Stomach (tissue), 9 donors: ENCODE measurements around the gene RELB. TPM values are rescaled to one million over a fixed set of nuclear protein-coding genes. Genes with fewer than 3 reads are reported as not detected.

Source experiments
- DNase-seq, 2 donors: peaks; one replicate each; pipeline versions ENCODE4 v3.0.0 to v3.0.0-alpha.2; 2013 to 2019
- H3K27ac ChIP-seq, 5 donors: fragments of 200-600 bp in 4 of 5; sonication (generic) in 4 of 5; one replicate each; pipeline ENCODE4 v1.5.1; 2013 to 2019; ENCODE audit warnings: mild to moderate bottlenecking in 1 of 5, moderate library complexity in 1 of 5
- H3K27me3 ChIP-seq, 3 donors: fragments of 200-600 bp; sonication (generic); one replicate each; pipeline ENCODE4 v1.5.1; 2017 to 2019; ENCODE audit warnings: mixed run types in 1 of 3
- H3K36me3 ChIP-seq, 4 donors: fragments of 200-600 bp; sonication (generic); 1 replicate in 3 of 4; 2 replicates in 1 of 4; pipeline ENCODE4 v1.5.1; 2016 to 2019
- H3K4me1 ChIP-seq, 4 donors: fragments of 200-600 bp; sonication (generic); one replicate each; pipeline ENCODE4 v1.5.1; 2016 to 2019
- H3K4me3 ChIP-seq, 4 donors: fragments of 200-600 bp; sonication (generic) in 3 of 4; one replicate each; pipeline ENCODE4 v1.5.1; 2016 to 2019; ENCODE audit warnings: mild to moderate bottlenecking in 1 of 4
- H3K9me3 ChIP-seq, 4 donors: fragments of 200-600 bp; sonication (generic); one replicate each; pipeline ENCODE4 v1.5.1; 2016 to 2019
- CTCF ChIP-seq, 7 experiments: fragments of 450-650 bp in 4 of 7; fragments of 200-600 bp in 3 of 7; sonication (generic) in 3 of 7; IDR thresholded peaks; one replicate each; pipeline ENCODE4 v1.5.1; 2016 to 2019; ENCODE audit warnings: antibody characterized with exemption in 7 of 7, control low read depth in 2 of 7, mild to moderate bottlenecking in 1 of 7
- EP300 ChIP-seq: sonication (generic); formaldehyde crosslinking; IDR thresholded peaks from one replicate; pipeline ENCODE4 v1.6.1; 2017; ENCODE audit warnings: antibody characterized with exemption
- POLR2A ChIP-seq, 4 donors: fragments of 450-650 bp; IDR thresholded peaks; one replicate each; pipeline ENCODE4 v1.6.1; 2016; ENCODE audit warnings: antibody characterized with exemption in 4 of 4, control low read depth in 2 of 4, mild to moderate bottlenecking in 1 of 4, moderate library complexity in 1 of 4
- POLR2AphosphoS5 ChIP-seq, 3 donors: sonication (generic); formaldehyde crosslinking; IDR thresholded peaks; one replicate each; pipeline ENCODE4 v1.6.1; 2016; ENCODE audit warnings: antibody characterized with exemption in 3 of 3
- WGBS, 5 donors: extraction: QIAGEN DNeasy Blood & Tissue Kit in 3 of 5; methylation state at CpG; one replicate each; pipeline versions ENCODE4 v1.1.5 to v1.1.7; 2013 to 2018; 5-methylcytosine and 5-hydroxymethylcytosine counted together
- intact Hi-C: fragments of 100-400 bp; cut with DNase I; formaldehyde crosslinking; loops from one replicate; pipeline ENCODE4 v1.15.1; 2023; ENCODE audit warnings: low total_unique reads
- polyA plus RNA-seq, 3 donors: library from polyadenylated mRNA; stranded (reverse); fragments of 200-250 nt; gene quantifications; one replicate each; pipeline ENCODE4 v1.2.3, GENCODE V29; 2013
- total RNA-seq, 5 donors: library from RNA; depleted of rRNA; stranded (reverse); fragments of >200 nt; gene quantifications; one replicate each; pipeline versions ENCODE4 v1.1.0 to v1.2.3, GENCODE V29; 2014 to 2016
- donor health status: healthy with polysubstance abuse.
- donor health status: Bipolar disorder and iron deficiency.
- donor health status: healthy.

The RELB gene
- total and polyA plus RNA-seq, 8 donors, result 3.2 to 33.5 (median 14.9) TPM; not detected in 1

GRCh38 chr19:45040059-45040771, 39.0 kb downstream of the RELB start:
- 69 to 75% (median 73%) methylated on average over 19 of the region's 19 CpGs for WGBS, 5 donors
- intact Hi-C loops, result no loop called here
- Histone ChIP-seq H3K9me3 (no peaks in the 10 kb centered on the region), H3K27me3 (no peaks in the 10 kb centered on the region), H3K36me3 (peaks cover 41 to 79% (median 71%) of the 10 kb centered on the region in 4 donors), H3K4me1 (peaks cover 30 to 69% (median 63%) of the 10 kb centered on the region in 4 donors), H3K4me3 (peak overlapping the region; percentile 72 to 89 (median 78)), H3K27ac (peak overlapping the region in 4 of 5 donors; percentile 96 to 99 (median 96))
- no peak for DNase-seq
- TF ChIP-seq CTCF (IDR thresholded peaks at IDR 0.05) (no peak), EP300 (no peak), POLR2A (IDR thresholded peaks at IDR 0.05) (no peak), POLR2AphosphoS5 (IDR thresholded peaks at IDR 0.05) (no peak)

GRCh38 chr19:45041125-45041524, 39.9 kb downstream of the RELB start:
- intact Hi-C loops, result no loop called here
- no peak for DNase-seq
- peak overlapping the region in 1 of 4 donors; percentile 80 for H3K4me3 ChIP-seq
- 81 to 90% (median 86%) methylated on average over 4 to 6 of the region's 6 CpGs for WGBS, 5 donors
- H3K9me3 ChIP-seq, result no peaks in the 10 kb centered on the region
- H3K27ac ChIP-seq, result peak overlapping the region in 3 of 5 donors; percentile 18 to 99 (median 96)
- no peaks in the 10 kb centered on the region for H3K27me3 ChIP-seq
- TF ChIP-seq POLR2A (IDR thresholded peaks at IDR 0.05) (no peak), CTCF (IDR thresholded peaks at IDR 0.05) (no peak), POLR2AphosphoS5 (IDR thresholded peaks at IDR 0.05) (no peak), EP300 (no peak)
- peaks cover 37 to 78% (median 73%) of the 10 kb centered on the region in 4 donors for H3K4me1 ChIP-seq
- H3K36me3 ChIP-seq, result peaks cover 41 to 79% (median 70%) of the 10 kb centered on the region in 4 donors

DNA sequence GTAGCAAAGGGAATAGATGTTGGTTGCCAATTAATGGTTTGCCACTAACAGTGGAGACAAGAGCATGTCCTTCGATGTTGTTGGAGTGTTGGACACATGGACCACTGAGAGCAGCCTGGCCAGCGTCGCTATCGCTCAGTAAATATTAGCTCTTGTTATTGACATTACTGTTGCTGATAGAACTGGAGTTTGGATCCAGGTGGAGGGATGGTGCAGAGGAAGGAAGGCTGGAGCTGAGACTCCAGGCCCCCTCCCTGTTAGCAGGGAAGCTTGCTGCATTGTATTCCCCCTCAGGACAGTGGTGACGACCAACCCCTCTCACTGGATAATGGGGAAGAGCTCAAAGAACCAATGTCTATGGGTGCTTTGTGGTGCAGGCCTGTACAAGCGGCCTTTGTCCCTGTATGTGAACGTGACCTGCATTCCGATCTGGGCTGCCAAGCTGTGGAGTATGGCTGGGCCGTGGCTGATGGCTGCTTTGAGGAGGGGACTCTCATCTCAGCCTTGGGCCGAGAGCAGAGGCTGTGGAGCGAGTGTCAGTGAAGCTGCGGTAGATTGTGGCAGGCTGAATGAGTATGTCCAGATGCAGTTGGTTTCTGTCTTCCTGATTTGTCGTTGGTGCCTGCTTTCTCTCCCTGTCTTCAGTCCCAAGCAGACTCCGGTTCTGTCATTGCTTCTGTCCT, 44.5 kb downstream of the RELB start:
- H3K4me1 ChIP-seq, result peaks cover 55 to 97% (median 93%) of the 10 kb centered on the region in 4 donors
- peak; percentile 62 to 86 for DNase-seq
- H3K36me3 ChIP-seq, result peaks cover 35 to 63% (median 59%) of the 10 kb centered on the region in 4 donors
- no peaks in the 10 kb centered on the region for H3K9me3 ChIP-seq
- H3K27me3 ChIP-seq, result no peaks in the 10 kb centered on the region
- peak overlapping the region in 1 of 4 donors; percentile 32 for H3K4me3 ChIP-seq
- WGBS, 5 donors, result 32 to 46% (median 39%) methylated on average over 13 to 14 of the region's 14 CpGs
- peak overlapping the region; percentile 31 to 72 (median 63) for H3K27ac ChIP-seq
- TF ChIP-seq POLR2A (IDR thresholded peaks at IDR 0.05) (no peak), POLR2AphosphoS5 (IDR thresholded peaks at IDR 0.05) (peak in 1 of 3 donors; percentile 63)
- intact Hi-C loops, result no loop called here

DNA sequence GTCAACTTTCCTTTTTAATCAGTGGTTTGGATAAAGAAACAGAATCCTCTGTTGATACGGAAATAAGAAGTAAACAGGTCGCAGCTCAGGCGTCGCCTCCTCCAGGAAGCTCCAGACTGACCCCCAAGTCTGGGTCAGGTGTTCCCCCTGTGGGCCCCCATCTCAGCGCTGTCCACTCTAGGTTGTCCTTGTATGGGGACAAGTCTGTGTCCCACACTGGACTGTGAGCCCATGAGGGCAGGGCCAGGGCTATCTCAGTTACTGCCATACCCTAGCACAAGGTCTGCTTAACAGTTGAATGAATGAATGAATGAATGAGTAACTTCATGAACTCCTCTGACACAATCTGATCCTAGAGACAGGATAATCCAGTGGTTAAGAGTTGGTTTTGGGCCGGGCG, 45.1 kb downstream of the RELB start:
- TF ChIP-seq POLR2A (IDR thresholded peaks at IDR 0.05) (no peak), EP300 (no peak), CTCF (IDR thresholded peaks at IDR 0.05) (no peak), POLR2AphosphoS5 (IDR thresholded peaks at IDR 0.05) (no peak)
- Histone ChIP-seq H3K27me3 (no peaks in the 10 kb centered on the region), H3K36me3 (peaks cover 31 to 59% (median 58%) of the 10 kb centered on the region in 4 donors), H3K4me1 (peaks cover 55 to 97% (median 93%) of the 10 kb centered on the region in 4 donors), H3K27ac (peak overlapping the region; percentile 31 to 72 (median 63)), H3K4me3 (peak overlapping the region in 1 of 4 donors; percentile 32), H3K9me3 (no peaks in the 10 kb centered on the region)
- DNase-seq, result no peak
- WGBS, 5 donors, result 46 to 70% (median 58%) methylated on average over 7 of the region's 7 CpGs
- intact Hi-C loops, result no loop called here
